Skeletal muscle tissue (tissue), 4 donors: ENCODE results near the gene PCSK7. TPM values are rescaled to one million over a fixed set of nuclear protein-coding genes. Genes with fewer than 3 reads are reported as not detected.
A peak's percentile ranks its signal among the peaks of the same experiment; 100 is the strongest.
"Not testable (repeated sequence)": the region's sequence is repeated elsewhere in the genome, so short reads cannot be mapped to it uniquely, and the experiment has no call there.

Source experiments
- H3K27ac ChIP-seq: one replicate; pipeline ENCODE4 v1.7.0; 2013; ENCODE audit warnings: mild to moderate bottlenecking, low read depth, low read length, inconsistent platforms
- H3K27me3 ChIP-seq, 3 donors: one replicate each; pipeline ENCODE4 v1.7.0; 2013; ENCODE audit warnings: low read length in 3 of 3; ENCODE audit not compliant: control insufficient read depth in 3 of 3, insufficient read depth in 3 of 3
- H3K36me3 ChIP-seq, 3 donors: one replicate each; pipeline ENCODE4 v1.7.0; 2013; ENCODE audit warnings: low read length in 3 of 3; ENCODE audit not compliant: control insufficient read depth in 3 of 3, insufficient read depth in 3 of 3
- H3K4me1 ChIP-seq, 3 donors: one replicate each; pipeline ENCODE4 v1.7.0; 2013; ENCODE audit warnings: low read length in 3 of 3, mild to moderate bottlenecking in 3 of 3; ENCODE audit not compliant: control insufficient read depth in 3 of 3, insufficient read depth in 3 of 3
- H3K4me3 ChIP-seq, 3 donors: one replicate each; pipeline ENCODE4 v1.7.0; 2013; ENCODE audit warnings: low read length in 3 of 3
- H3K9ac ChIP-seq, 3 donors: one replicate each; pipeline ENCODE4 v1.7.0; 2013; ENCODE audit warnings: low read length in 3 of 3, mild to moderate bottlenecking in 3 of 3, moderate library complexity in 2 of 3, low read depth in 1 of 3
- H3K9me3 ChIP-seq, 3 donors: one replicate each; pipeline ENCODE4 v1.7.0; 2013; ENCODE audit warnings: low read length in 3 of 3; ENCODE audit not compliant: control insufficient read depth in 3 of 3
- total RNA-seq: library from RNA; depleted of rRNA; stranded (reverse); fragments of >200 nt; gene quantifications from one replicate; pipeline ENCODE4 v1.2.3, GENCODE V29; 2014
- donor health status: Osteomylitis.

Gene PCSK7
- total RNA-seq, 1 donor from 2014 or later, result 16.2 TPM

DNA sequence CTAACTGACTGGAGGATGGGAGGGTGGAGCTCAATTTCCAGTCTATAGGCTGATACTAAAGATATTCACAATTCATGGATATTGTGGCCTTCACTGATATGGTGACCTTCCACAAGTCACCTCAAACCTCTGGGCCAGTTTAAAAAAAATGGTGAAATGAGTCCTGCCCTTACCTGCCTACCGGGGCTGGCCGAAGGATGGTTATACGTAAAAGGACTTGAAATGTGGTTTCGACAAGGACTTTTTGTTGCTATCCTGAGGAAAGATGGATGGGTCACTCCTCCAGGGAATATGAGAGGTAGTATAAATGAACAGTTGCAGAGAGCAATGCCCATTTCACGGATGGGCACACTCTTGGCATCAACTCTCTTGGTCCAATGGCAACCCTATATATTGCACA lies 24.4 kb downstream of the PCSK7 start:
- not testable (repeated sequence) for H3K9me3 ChIP-seq, H3K4me3 ChIP-seq, H3K27ac ChIP-seq, H3K27me3 ChIP-seq, H3K9ac ChIP-seq
- Histone ChIP-seq H3K4me1 (peaks cover 19 to 28% (median 27%) of the 10 kb centered on the region in 3 donors), H3K36me3 (peaks cover 17 to 28% (median 19%) of the 10 kb centered on the region in 3 donors)

DNA sequence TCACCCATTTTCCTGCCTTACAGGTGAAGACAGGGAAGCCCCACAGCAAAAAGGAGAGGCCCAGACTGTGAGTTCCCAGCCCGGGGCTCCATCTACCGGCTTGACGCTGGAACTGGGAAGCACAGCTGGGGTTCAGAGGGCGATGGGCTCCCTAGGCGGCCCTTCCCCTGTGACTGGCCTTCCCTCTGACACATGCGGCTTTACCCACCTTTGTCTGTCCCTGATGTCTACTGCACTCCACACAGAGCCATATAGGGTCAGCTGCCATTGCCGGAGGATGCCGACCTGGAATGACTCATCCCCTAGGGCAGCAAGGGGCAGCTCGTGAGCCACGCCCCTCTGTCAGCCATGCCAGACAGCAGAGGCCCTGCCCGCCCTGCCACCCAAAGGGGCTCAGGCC lies 25.0 kb downstream of the PCSK7 start:
- H3K27ac ChIP-seq, H3K4me3 ChIP-seq: not testable (repeated sequence)
- H3K36me3 ChIP-seq, result peaks cover 19 to 27% (median 22%) of the 10 kb centered on the region in 3 donors

GRCh38 chr11:117206111-117206510 lies 25.8 kb downstream of the PCSK7 start:
- H3K9ac ChIP-seq, H3K4me3 ChIP-seq, H3K27ac ChIP-seq, H3K9me3 ChIP-seq, H3K27me3 ChIP-seq: not testable (repeated sequence)
- H3K4me1 ChIP-seq, result peaks cover 33 to 41% (median 41%) of the 10 kb centered on the region in 3 donors
- H3K36me3 ChIP-seq, result peaks cover 16 to 22% (median 22%) of the 10 kb centered on the region in 3 donors

More for the DNA sequence above, 25.0 kb downstream of the PCSK7 start:
- peaks cover 25 to 33% (median 33%) of the 10 kb centered on the region in 3 donors for H3K4me1 ChIP-seq
- H3K9me3 ChIP-seq, H3K9ac ChIP-seq, H3K27me3 ChIP-seq: not testable (repeated sequence)

DNA sequence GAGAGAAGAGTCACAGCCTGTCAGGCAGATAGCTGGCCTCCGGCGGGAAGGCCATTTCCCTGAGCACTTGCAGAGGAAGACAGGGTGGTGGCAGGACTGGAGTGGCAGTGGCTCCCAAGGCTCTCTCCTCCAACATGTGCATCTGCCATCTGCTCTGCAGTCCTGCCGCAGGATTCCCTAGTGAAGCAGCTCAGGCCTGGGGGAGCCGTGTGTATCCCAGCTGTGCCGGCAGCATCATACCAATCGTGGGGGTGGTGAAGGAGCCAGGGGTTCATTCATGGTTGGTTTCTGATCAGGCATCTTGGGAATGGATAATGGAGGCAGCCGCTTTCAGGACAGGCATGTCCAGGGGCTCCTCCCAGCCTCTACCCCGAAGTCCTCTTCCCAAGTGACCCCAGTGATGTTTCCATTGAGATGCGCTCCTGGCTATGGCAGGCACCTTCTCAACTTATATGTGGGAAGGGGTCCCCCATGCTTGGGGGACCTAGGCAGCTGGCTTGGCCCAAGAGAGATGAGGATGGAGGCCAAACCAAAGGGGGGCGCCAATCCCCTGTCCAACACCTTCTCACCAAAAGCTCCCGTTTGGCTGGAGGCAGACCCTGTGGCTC lies 26.6 kb downstream of the PCSK7 start:
- Histone ChIP-seq H3K9ac (peak overlapping the region in 2 of 3 donors; percentile 5 to 12), H3K4me1 (peaks cover 37 to 47% (median 44%) of the 10 kb centered on the region in 3 donors), H3K27ac (peak overlapping the region; percentile 88), H3K9me3 (no peaks in the 10 kb centered on the region), H3K36me3 (peaks cover 16 to 22% (median 20%) of the 10 kb centered on the region in 3 donors), H3K27me3 (no peaks in the 10 kb centered on the region), H3K4me3 (no peak overlapping the region)

- Histone ChIP-seq H3K4me1 (peaks cover 37 to 47% (median 44%) of the 10 kb centered on the region in 3 donors), H3K36me3 (peaks cover 12 to 22% (median 16%) of the 10 kb centered on the region in 3 donors), H3K9me3 (no peaks in the 10 kb centered on the region), H3K27me3 (no peaks in the 10 kb centered on the region), H3K9ac (peak overlapping the region in 2 of 3 donors; percentile 12 to 40), H3K4me3 (no peak overlapping the region), H3K27ac (peak overlapping the region; percentile 88)
Measured at GRCh38 chr11:117204283-117205080, 27.4 kb downstream of the PCSK7 start.

GRCh38 chr11:117203069-117203407 lies 28.8 kb downstream of the PCSK7 start:
- Histone ChIP-seq H3K36me3 (peaks cover 16 to 24% (median 16%) of the 10 kb centered on the region in 3 donors), H3K9me3 (no peaks in the 10 kb centered on the region), H3K9ac (peak overlapping the region in 1 of 3 donors; percentile 80), H3K4me1 (peaks cover 43 to 54% (median 51%) of the 10 kb centered on the region in 3 donors), H3K27me3 (peaks cover 0 to 4% (median 0%) of the 10 kb centered on the region in 3 donors), H3K27ac (peak overlapping the region; percentile 88), H3K4me3 (peak overlapping the region in 2 of 3 donors; percentile 22 to 27)

- Histone ChIP-seq H3K36me3 (peaks cover 16 to 24% (median 16%) of the 10 kb centered on the region in 3 donors), H3K9me3 (no peaks in the 10 kb centered on the region), H3K4me3 (peak overlapping the region; percentile 27 to 78 (median 64)), H3K27me3 (peaks cover 0 to 4% (median 0%) of the 10 kb centered on the region in 3 donors), H3K4me1 (peaks cover 46 to 58% (median 56%) of the 10 kb centered on the region in 3 donors), H3K27ac (peak overlapping the region; percentile 88), H3K9ac (peak overlapping the region in 2 of 3 donors; percentile 54 to 80)
Measured at GRCh38 chr11:117202386-117203068, 29.3 kb downstream of the PCSK7 start.

- Histone ChIP-seq H3K36me3 (peaks cover 16 to 26% (median 18%) of the 10 kb centered on the region in 3 donors), H3K9me3 (no peaks in the 10 kb centered on the region), H3K27ac (peak overlapping the region; percentile 88), H3K4me3 (peak overlapping the region; percentile 61 to 78 (median 64)), H3K9ac (peak overlapping the region; percentile 54 to 80 (median 72)), H3K27me3 (peaks cover 0 to 4% (median 0%) of the 10 kb centered on the region in 3 donors), H3K4me1 (peaks cover 46 to 61% (median 56%) of the 10 kb centered on the region in 3 donors)
Measured at GRCh38 chr11:117201658-117202305, 30.1 kb downstream of the PCSK7 start.
